ENCODE measurements around the gene REG4.

DNA sequence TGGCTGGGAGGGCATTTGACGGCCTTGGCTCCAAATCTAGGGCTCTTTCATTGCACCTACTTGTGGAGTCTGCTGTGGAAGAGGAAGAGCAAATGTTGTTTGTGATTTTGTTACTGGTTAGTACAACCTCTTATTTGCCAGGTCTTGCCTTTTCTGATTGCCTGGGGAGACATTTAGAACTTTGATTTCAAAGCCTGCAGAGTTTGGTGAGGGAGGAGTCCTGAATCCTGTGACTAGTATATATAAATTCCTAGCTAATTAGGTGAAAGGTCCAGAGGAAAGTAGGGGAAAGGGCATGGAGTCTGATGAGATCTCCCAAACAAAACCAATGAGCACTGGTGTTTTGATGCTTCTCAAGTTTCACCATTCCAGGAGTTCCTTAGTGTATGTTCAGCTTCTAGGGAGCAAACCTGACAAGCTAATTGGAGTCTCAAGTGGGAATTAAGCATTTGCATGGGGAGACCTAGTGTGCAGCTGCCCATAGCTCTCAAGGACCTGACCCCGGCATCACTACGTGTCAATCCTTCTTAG is 37.5 kb downstream of the REG4 start:
- TF ChIP-seq CTCF (IDR thresholded peaks at IDR 0.05) (no peak), POLR2A (IDR thresholded peaks at IDR 0.05) (no peak)
